Heart left ventricle (tissue), 16 donors: ENCODE measurements around the gene DGKB. TPM values are rescaled to one million over a fixed set of nuclear protein-coding genes. Genes with fewer than 3 reads are reported as not detected.

Experiments used
- ATAC-seq, 4 donors: fragments of 200-7000 bp; cut with Tn5 transposase; one replicate each; pipeline ENCODE4 v1.9.1; 2020 to 2022; ENCODE audit warnings: moderate library complexity in 4 of 4, mild to moderate bottlenecking in 3 of 4, moderate number of reproducible peaks in 1 of 4
- DNase-seq, 5 donors: peaks; one replicate each; pipeline ENCODE4 v3.0.0-alpha.2; 2020
- H3K27ac ChIP-seq, 12 donors: fragments of 200-600 bp; sonication (generic) in 4 of 12; one replicate each; pipeline versions ENCODE4 v1.5.0 to v1.8.0; 2016 to 2022; ENCODE audit warnings: mild to moderate bottlenecking in 2 of 12
- H3K27me3 ChIP-seq, 9 donors: fragments of 200-600 bp; sonication (generic) in 2 of 9; one replicate each; pipeline versions ENCODE4 v1.5.1 to v1.8.0; 2016 to 2022; ENCODE audit warnings: mild to moderate bottlenecking in 3 of 9
- H3K36me3 ChIP-seq, 9 donors: fragments of 200-600 bp; sonication (generic) in 2 of 9; one replicate each; pipeline versions ENCODE4 v1.5.0 to v1.8.0; 2018 to 2022; ENCODE audit warnings: mild to moderate bottlenecking in 2 of 9
- H3K4me1 ChIP-seq, 12 donors: fragments of 200-600 bp; sonication (generic) in 4 of 12; one replicate each; pipeline versions ENCODE4 v1.5.0 to v1.8.0; 2016 to 2022; ENCODE audit warnings: mild to moderate bottlenecking in 3 of 12
- H3K4me3 ChIP-seq, 12 donors: fragments of 200-600 bp; sonication (generic) in 4 of 12; one replicate each; pipeline versions ENCODE4 v1.5.0 to v1.8.0; 2017 to 2022; ENCODE audit warnings: mild to moderate bottlenecking in 9 of 12, moderate library complexity in 4 of 12
- H3K9me3 ChIP-seq, 12 donors: fragments of 200-600 bp; sonication (generic) in 4 of 12; one replicate each; pipeline versions ENCODE4 v1.5.0 to v1.8.0; 2016 to 2022; ENCODE audit warnings: mild to moderate bottlenecking in 1 of 12
- POLR2A ChIP-seq, 2 donors: fragments of 450-650 bp; IDR thresholded peaks; one replicate each; pipeline ENCODE4 v1.6.1; 2017; ENCODE audit warnings: antibody characterized with exemption in 2 of 2, mild to moderate bottlenecking in 2 of 2, moderate library complexity in 2 of 2
- WGBS, 4 donors: extraction: QIAGEN DNeasy Blood & Tissue Kit in 2 of 4; methylation state at CpG; one replicate each; pipeline versions ENCODE4 v1.1.5 to v1.1.7; 2013 to 2018; 5-methylcytosine and 5-hydroxymethylcytosine counted together
- intact Hi-C, 10 donors: fragments of 100-400 bp; cut with DNase I; formaldehyde crosslinking; loops; one replicate each; pipeline versions ENCODE4 v1.11.1 to v1.14.2; 2022
- polyA plus RNA-seq, 2 donors: library from polyadenylated mRNA; stranded (reverse); fragments of 200-250 nt; gene quantifications; one replicate each; pipeline ENCODE4 v1.2.3, GENCODE V29; 2013
- total RNA-seq, 9 donors: library from RNA; depleted of rRNA in 2 of 9; stranded (reverse); fragments of >200 nt in 2 of 9; fragmentation: NEBNext Ultra II Directional in 3 of 9; extraction: Animal tissue kit (Norgen Biotek cat#: 25700) in 3 of 9; gene quantifications; one replicate each; pipeline versions ENCODE4 v1.1.0 to v1.2.4, GENCODE V29; 2016 to 2023
- TF ChIP-seq, protein P1 (sequence below), 12 donors: fragments of 200-600 bp; sonication (generic) in 4 of 12; IDR thresholded peaks; one replicate each; pipeline versions ENCODE4 v1.5.0 to v1.8.0; 2018 to 2022; ENCODE audit warnings: antibody characterized with exemption in 12 of 12, mild to moderate bottlenecking in 5 of 12
- donor health status: ischemic (EF 13 %, LVEDD 7.1; RV severe dilation, severe dysfunction).
- donor health status: healthy with polysubstance abuse.
- donor health status: DM: no; HTN: yes; CAD: no.
- donor health status: DM: no; HTN: no; CAD: no.
- donor health status: ischemic (EF 25% LVEDD 6.9; RV normal size, moderate dysfunction).
- donor health status: ischemic (EF 25% LVEDD 5.7; RV mildly dilated, moderate dysfunction).
- donor health status: healthy.
- donor health status: DM: yes; HTN: yes; CAD: no.
- donor health status: ischemic (EF 35%, LVEDD 5.7; RV mildly dilated, moderate dysfunction).
- donor health status: nonischemic (EF 11% LVEDD 7.7; RV severe dilation, severe dysfunction).
- donor health status: DM: yes; HTN: yes; CAD: no.
- donor health status: PGD.
- donor health status: ischemic (EF 29% LVEDD 5.4; RV normal size, mild dysfunction).
- donor health status: nonischemic (EF 23%, LVEDD 6.1; RV moderate dilation, normal function).

DGKB gene
- total and polyA plus RNA-seq, 11 donors: 0.08 to 1.6 (median 0.47) TPM; not detected in 1

- intact Hi-C loops: no loop called here
- no peak for DNase-seq
- WGBS, 4 donors: 77 to 81% (median 79%) methylated on average over 2 of the region's 2 CpGs
Observed at GRCh38 chr7:14158111-14158510, 744.4 kb downstream of the DGKB start.

GRCh38 chr7:14156436-14156835, 746.1 kb downstream of the DGKB start:
- Histone ChIP-seq H3K9me3 (peaks cover 0 to 2% (median 0%) of the 10 kb centered on the region in 12 donors), H3K4me3 (no peak overlapping the region), H3K36me3 (no peaks in the 10 kb centered on the region), H3K27ac (no peak overlapping the region), H3K4me1 (no peaks in the 10 kb centered on the region), H3K27me3 (no peaks in the 10 kb centered on the region)
- WGBS, 4 donors: 93 to 98% (median 98%) methylated on average over 1 of the region's 1 CpG
- DNase-seq (no peak), ATAC-seq (no peak)
- TF ChIP-seq, protein P1, sequence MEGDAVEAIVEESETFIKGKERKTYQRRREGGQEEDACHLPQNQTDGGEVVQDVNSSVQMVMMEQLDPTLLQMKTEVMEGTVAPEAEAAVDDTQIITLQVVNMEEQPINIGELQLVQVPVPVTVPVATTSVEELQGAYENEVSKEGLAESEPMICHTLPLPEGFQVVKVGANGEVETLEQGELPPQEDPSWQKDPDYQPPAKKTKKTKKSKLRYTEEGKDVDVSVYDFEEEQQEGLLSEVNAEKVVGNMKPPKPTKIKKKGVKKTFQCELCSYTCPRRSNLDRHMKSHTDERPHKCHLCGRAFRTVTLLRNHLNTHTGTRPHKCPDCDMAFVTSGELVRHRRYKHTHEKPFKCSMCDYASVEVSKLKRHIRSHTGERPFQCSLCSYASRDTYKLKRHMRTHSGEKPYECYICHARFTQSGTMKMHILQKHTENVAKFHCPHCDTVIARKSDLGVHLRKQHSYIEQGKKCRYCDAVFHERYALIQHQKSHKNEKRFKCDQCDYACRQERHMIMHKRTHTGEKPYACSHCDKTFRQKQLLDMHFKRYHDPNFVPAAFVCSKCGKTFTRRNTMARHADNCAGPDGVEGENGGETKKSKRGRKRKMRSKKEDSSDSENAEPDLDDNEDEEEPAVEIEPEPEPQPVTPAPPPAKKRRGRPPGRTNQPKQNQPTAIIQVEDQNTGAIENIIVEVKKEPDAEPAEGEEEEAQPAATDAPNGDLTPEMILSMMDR (IDR thresholded peaks at IDR 0.05): no peak
- TF ChIP-seq POLR2A (IDR thresholded peaks at IDR 0.05): no peak
- intact Hi-C loops: no loop called here

More at GRCh38 chr7:14158111-14158510, 744.4 kb downstream of the DGKB start:
- H3K27ac ChIP-seq: no peak overlapping the region
- no peaks in the 10 kb centered on the region for H3K27me3 ChIP-seq
- no peak for ATAC-seq
- no peak overlapping the region for H3K4me3 ChIP-seq
- H3K9me3 ChIP-seq: peaks cover 0 to 4% (median 0%) of the 10 kb centered on the region in 12 donors
- no peaks in the 10 kb centered on the region for H3K36me3 ChIP-seq
- no peak for TF ChIP-seq POLR2A (IDR thresholded peaks at IDR 0.05)
- TF ChIP-seq, protein P1 (IDR thresholded peaks at IDR 0.05): no peak
- no peaks in the 10 kb centered on the region for H3K4me1 ChIP-seq

- ATAC-seq (no peak), DNase-seq (no peak)
- intact Hi-C loops: no loop called here
- H3K4me1 ChIP-seq: no peaks in the 10 kb centered on the region
- TF ChIP-seq, protein P1 (IDR thresholded peaks at IDR 0.05): no peak
- TF ChIP-seq POLR2A (IDR thresholded peaks at IDR 0.05): no peak
- no peaks in the 10 kb centered on the region for H3K36me3 ChIP-seq
- no peak overlapping the region for H3K27ac ChIP-seq
- 80 to 93% (median 91%) methylated on average over 5 of the region's 5 CpGs for WGBS, 4 donors
- no peak overlapping the region for H3K4me3 ChIP-seq
- no peaks in the 10 kb centered on the region for H3K9me3 ChIP-seq
- H3K27me3 ChIP-seq: no peaks in the 10 kb centered on the region
Observed at GRCh38 chr7:14148974-14149373, 753.6 kb downstream of the DGKB start.

- H3K4me3 ChIP-seq: no peak overlapping the region
- no peak for ATAC-seq
- H3K27ac ChIP-seq: no peak overlapping the region
- intact Hi-C loops: no loop called here
- H3K4me1 ChIP-seq: no peaks in the 10 kb centered on the region
- H3K9me3 ChIP-seq: no peaks in the 10 kb centered on the region
- 75 to 83% (median 79%) methylated on average over 2 of the region's 2 CpGs for WGBS, 4 donors
- no peaks in the 10 kb centered on the region for H3K36me3 ChIP-seq
- DNase-seq: no peak
- TF ChIP-seq POLR2A (IDR thresholded peaks at IDR 0.05): no peak
- TF ChIP-seq, protein P1 (IDR thresholded peaks at IDR 0.05): no peak
- no peaks in the 10 kb centered on the region for H3K27me3 ChIP-seq
Observed at GRCh38 chr7:14147532-14147931, 755.0 kb downstream of the DGKB start.
